ENCODE measurements around the gene GABBR2. TPM values are rescaled to one million over a fixed set of nuclear protein-coding genes. Genes with fewer than 3 reads are reported as not detected.

GABBR2 gene
- total RNA-seq, 1 donor from 2014 or later, result not detected

DNA sequence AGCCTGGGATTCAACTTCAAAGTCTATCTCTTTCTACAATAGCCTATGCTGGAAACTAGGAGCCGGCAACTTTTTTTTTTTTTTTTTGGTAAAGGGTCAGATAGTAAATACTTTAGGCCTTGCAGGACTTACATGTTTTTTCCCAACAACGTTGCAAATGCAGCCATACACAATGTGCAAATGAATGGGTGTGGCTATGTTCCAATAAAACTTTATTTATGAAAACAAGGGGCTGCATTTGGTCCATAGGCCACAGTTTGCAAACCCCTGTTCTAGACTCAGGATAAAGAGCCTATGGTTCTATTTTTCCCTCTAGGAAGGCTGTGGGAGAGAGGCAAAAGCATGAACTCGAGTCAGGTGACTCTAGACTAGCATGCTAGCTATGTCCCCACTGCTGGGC, 189.1 kb downstream of the GABBR2 start:
- FAIRE-seq (no peak), DNase-seq (ENCODE audit: low read depth) (no peak)
- H3K36me3 ChIP-seq (ENCODE audit: control insufficient read depth, insufficient read depth, low read length), result no peaks in the 10 kb centered on the region
- no peaks in the 10 kb centered on the region for H3K27me3 ChIP-seq (ENCODE audit: control insufficient read depth, insufficient read depth, low read length)
- TF ChIP-seq, protein P1, sequence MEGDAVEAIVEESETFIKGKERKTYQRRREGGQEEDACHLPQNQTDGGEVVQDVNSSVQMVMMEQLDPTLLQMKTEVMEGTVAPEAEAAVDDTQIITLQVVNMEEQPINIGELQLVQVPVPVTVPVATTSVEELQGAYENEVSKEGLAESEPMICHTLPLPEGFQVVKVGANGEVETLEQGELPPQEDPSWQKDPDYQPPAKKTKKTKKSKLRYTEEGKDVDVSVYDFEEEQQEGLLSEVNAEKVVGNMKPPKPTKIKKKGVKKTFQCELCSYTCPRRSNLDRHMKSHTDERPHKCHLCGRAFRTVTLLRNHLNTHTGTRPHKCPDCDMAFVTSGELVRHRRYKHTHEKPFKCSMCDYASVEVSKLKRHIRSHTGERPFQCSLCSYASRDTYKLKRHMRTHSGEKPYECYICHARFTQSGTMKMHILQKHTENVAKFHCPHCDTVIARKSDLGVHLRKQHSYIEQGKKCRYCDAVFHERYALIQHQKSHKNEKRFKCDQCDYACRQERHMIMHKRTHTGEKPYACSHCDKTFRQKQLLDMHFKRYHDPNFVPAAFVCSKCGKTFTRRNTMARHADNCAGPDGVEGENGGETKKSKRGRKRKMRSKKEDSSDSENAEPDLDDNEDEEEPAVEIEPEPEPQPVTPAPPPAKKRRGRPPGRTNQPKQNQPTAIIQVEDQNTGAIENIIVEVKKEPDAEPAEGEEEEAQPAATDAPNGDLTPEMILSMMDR (IDR thresholded peaks at IDR 0.05; ENCODE audit: insufficient read depth, low read length, severe bottlenecking), result no peak
- H3K4me3 ChIP-seq (ENCODE audit: low read depth, low read length), result no peak overlapping the region

DNA sequence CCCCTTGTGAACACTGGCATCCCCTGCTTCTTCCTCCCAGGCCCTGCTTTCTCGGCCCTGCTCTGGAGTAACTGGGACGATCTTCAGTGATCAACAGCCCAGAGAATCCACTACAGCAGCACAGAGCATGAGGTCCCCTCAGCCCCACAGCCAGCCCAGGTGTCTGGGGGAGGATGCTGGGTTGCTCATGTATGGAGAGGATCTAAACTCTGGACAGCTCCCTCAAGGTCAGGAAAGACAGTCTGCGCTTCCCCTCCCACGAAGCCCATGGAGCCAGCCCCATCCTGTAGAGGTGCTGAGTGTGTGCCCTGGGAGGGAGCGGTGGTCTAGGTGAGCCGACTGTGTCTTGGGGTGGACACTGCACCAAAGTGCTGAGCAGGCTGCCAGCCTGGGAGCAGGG, 190.2 kb downstream of the GABBR2 start:
- TF ChIP-seq, protein P1 (IDR thresholded peaks at IDR 0.05; ENCODE audit: insufficient read depth, low read length, severe bottlenecking), result no peak

DNA sequence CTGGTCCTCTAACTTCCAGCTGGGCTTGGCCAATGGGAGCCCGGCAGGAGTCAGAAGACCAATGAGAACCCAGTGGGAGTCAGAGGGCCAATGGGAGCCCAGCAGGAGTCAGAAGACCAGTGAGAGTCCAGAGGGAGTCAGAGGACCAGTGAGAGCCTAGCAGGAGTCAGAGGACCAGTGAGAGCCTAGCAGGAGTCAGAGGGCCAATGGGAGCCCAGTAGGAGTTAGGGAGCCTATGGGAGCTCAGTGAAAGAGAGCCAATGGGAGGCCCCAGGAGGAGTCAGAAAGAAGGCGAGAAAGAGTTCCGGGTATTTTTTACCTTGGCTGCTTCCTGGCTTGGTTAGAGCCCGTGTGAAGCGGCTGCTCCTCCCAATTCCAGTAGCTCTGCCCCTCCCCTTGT, 191.0 kb downstream of the GABBR2 start:
- DNase-seq (ENCODE audit: low read depth) (no peak), FAIRE-seq (no peak)
- H3K27me3 ChIP-seq (ENCODE audit: control insufficient read depth, insufficient read depth, low read length), result no peaks in the 10 kb centered on the region
- TF ChIP-seq, protein P1 (IDR thresholded peaks at IDR 0.05; ENCODE audit: insufficient read depth, low read length, severe bottlenecking), result no peak
- no peak overlapping the region for H3K4me3 ChIP-seq (ENCODE audit: low read depth, low read length)
- no peaks in the 10 kb centered on the region for H3K36me3 ChIP-seq (ENCODE audit: control insufficient read depth, insufficient read depth, low read length)

More for the DNA sequence above, 190.2 kb downstream of the GABBR2 start:
- Histone ChIP-seq H3K36me3 (ENCODE audit: control insufficient read depth, insufficient read depth, low read length) (no peaks in the 10 kb centered on the region), H3K4me3 (ENCODE audit: low read depth, low read length) (no peak overlapping the region), H3K27me3 (ENCODE audit: control insufficient read depth, insufficient read depth, low read length) (no peaks in the 10 kb centered on the region)
- DNase-seq (ENCODE audit: low read depth), result no peak
- FAIRE-seq, result no peak

DNA sequence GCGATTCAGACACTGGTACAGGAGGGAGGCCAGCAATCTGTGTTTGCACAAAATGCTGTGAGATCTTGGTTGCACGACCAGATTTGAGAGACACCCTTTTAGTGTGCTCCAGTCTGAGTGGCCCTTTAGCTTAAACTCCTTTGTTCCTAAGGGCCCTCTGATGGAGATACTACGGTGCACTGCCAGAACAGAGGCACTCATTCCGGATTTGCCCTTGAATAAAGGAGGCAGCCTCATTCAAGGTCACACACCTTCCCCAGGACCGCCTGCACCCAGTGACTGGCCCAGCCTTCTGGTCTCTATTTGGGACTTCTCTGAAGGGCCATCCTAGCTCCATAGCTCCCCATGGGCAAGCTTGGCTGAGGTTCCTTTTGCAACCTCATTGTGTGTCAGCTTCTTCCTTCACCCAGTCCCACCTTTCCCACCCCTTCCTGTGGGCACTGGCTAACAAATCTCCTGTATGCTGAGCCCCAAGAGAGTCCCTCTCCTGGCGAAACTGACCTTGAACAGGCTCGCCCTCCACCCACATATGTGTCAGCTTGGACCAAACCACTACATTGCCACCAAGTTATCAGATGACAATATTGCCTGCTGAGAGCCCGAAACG, 191.7 kb downstream of the GABBR2 start:
- Histone ChIP-seq H3K36me3 (ENCODE audit: control insufficient read depth, insufficient read depth, low read length) (no peaks in the 10 kb centered on the region), H3K4me3 (ENCODE audit: low read depth, low read length) (no peak overlapping the region), H3K27me3 (ENCODE audit: control insufficient read depth, insufficient read depth, low read length) (no peaks in the 10 kb centered on the region)
- DNase-seq (ENCODE audit: low read depth) (no peak), FAIRE-seq (no peak)
- TF ChIP-seq, protein P1 (IDR thresholded peaks at IDR 0.05; ENCODE audit: insufficient read depth, low read length, severe bottlenecking), result no peak

DNA sequence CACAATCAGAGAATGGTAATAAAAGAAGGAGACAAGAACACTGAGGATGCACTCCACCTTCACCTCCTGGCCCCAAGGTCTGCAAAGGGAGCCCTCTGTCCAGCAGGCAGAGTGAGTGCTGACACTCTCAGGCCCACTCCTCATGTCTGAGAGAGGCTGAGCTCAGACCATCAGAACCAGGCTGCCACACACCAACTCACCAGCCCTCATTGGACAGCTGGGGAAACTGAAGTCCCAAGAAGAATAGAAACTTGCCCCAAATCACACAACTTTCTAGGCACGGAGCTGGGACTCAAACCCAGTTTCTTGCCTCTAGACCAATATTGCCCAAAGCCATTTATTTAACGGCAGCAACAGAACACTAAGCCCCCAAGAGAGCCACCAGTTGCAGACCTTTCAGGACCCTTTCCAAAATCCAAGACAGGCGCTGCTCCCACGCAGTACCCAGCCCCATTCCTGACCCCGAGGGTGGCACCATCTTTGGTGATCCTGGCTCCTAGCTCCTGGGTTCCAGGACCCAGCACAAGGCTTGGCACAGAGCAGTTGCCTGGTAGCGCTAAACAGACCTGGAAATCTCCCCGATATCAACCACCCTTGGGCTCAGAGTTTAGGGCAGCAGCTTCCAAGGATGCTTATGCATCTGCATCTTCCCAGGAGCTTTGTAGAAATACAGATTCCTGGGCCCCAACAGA, 192.4 kb downstream of the GABBR2 start:
- DNase-seq (ENCODE audit: low read depth) (no peak), FAIRE-seq (no peak)
- Histone ChIP-seq H3K4me3 (ENCODE audit: low read depth, low read length) (no peak overlapping the region), H3K36me3 (ENCODE audit: control insufficient read depth, insufficient read depth, low read length) (no peaks in the 10 kb centered on the region), H3K27me3 (ENCODE audit: control insufficient read depth, insufficient read depth, low read length) (no peaks in the 10 kb centered on the region)
- TF ChIP-seq, protein P1 (IDR thresholded peaks at IDR 0.05; ENCODE audit: insufficient read depth, low read length, severe bottlenecking), result no peak

Data from bronchial epithelial cell (primary cell).